NCI-H526 treated with DMSO at 0.1 percent for 48 hours (cell line): ENCODE results near the gene NRK.
"Not testable (repeated sequence)": the region's sequence is repeated elsewhere in the genome, so short reads cannot be mapped to it uniquely, and the experiment has no call there.

Experiments
- DNase-seq: peaks from one replicate; lab custom pipeline; 2025; lab: John Stamatoyannopoulos, UW

NRK gene

GRCh38 chrX:105822138-105823091, at the start of gene NRK:
NRK (plus strand) TSS chrX:105822539; CDS start chrX:105822846, 307 bp downstream.
- no peak for DNase-seq

DNA sequence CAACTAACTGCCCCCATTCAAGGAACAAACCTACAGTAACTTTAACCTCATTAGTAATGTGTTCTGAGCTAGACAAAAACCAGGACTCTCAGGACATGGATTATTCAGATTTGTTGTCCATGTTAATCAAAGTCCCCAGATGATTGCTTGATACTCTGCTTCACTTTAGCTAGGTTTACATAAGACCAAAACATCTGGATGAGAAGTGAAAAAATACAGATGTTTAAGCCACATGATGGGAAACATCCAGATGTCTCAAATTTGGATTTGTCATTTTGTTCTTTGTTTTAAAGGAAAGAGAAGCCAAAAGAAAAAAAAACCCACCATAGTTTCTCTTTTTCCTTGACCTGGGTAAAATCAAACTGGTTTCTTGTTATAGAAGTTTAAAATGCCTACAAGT, 48.5 kb upstream of the NRK start:
- no peak for DNase-seq

DNA sequence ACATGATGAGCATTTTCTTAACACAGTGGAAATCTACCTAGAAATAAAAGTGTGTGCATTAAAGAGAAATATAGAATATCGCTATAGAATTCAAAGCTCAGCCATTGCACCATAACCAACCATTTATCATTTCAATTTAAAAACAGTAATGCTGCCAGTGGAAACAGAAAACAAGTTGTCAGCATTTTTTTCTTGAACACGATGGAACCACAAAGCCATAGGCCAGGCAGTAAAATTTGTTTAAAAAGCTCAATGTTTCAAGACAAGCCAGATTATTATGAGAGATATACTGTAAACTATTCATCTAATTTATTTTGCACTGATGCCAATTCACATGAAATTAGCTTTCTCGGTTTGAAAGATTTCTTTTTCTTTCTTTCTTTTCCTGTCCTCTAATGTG, 46.7 kb upstream of the NRK start:
- DNase-seq = no peak

DNA sequence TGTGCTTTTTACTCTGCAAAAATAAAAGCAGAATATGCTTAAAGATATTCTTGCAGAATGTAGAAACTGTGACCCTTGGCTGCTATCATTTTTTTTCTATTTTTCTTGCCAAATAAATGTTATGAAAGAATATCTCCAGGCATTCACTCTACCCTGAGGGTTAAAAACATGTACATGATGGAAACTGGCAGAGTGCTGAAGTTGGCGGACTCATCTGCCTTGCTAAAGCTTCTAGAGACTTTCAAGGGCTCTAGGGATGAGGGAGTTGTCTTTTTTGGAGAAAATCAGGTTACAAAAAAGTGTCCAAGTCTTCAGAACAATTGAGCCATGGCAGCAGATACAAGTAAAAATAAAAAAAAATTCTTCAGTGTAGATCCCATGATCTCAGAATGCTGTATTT, 40.5 kb upstream of the NRK start:
- DNase-seq = no peak

DNA sequence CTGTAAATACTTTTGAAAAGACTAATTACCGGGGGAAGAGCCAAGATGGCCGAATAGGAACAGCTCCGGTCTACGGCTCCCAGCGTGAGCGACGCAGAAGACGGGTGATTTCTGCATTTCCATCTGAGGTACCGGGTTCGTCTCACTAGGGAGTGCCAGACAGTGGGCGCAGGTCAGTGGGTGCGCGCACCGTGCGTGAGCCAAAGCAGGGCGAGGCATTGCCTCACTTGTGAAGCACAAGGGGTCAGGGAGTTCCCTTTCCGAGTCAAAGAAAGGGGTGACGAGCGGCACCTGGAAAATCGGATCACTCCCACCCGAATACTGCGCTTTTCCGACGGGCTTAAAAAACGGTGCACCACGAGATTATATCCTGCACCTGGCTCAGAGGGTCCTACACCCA, 25.5 kb upstream of the NRK start:
- DNase-seq = not testable (repeated sequence)

DNA sequence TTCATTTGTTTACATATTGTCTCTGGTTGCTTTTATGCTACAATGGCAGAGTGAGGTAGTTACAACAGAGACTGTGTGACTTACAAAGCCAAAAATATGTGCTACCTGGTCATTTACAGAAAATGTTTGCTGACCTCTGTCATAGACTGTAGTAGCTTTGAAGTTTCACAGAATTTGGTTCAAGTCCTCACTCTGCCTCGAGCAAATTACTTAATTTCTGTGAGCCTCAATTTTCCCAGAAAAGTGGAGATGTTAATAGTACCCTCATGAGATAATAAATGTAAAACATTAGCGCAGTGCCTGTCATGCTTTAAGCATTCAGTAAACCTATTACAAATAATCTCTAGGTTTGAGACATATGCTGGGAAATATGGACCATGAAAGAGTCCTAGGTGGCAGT, 18.4 kb upstream of the NRK start:
- no peak for DNase-seq

DNA sequence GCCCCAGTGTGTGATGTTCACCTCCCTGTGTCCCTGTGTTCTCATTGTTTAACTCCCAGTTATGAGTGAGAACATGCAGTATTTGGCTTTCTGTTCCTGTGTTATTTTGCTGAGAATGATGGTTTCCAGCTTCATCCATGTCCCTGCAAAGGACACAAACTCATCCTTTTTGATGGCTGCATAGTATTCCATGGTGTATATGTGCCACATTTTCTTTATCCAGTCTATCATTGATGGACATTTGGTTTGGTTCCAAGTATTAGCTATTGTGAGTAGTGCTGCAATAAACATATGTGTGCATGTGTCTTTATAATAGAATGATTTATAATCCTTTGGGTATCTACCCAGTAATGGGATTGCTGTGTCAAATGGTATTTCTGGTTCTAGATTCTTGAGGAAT, 16.7 kb upstream of the NRK start:
- DNase-seq = not testable (repeated sequence)

DNA sequence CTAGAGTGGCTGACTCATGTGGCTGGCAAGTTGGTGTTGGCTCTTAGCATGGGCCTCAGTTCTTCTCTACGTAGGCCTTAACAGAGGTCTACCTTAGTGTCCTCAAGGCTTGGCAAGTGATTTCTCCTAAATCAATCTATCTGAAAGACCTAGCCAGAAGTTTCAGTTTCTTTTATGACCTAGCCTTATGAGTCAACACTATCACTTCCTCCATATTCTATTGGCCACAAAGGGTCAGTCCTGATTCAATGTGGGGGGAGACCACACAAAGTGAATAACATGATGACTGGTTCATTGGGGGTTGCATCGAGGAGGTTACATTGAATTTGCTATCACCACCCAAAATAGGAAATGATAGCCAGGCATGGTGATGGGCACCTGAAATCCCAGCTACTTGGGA, 5.8 kb upstream of the NRK start:
- DNase-seq = no peak

- no peak for DNase-seq
Observed at GRCh38 chrX:105820247-105820646, 2.1 kb upstream of the NRK start.

GRCh38 chrX:105821471-105822121, 743 bp upstream of the NRK start:
- peak; percentile 50 for DNase-seq

GRCh38 chrX:105823092-105823455, 735 bp downstream of the NRK start:
- DNase-seq = no peak

- DNase-seq = no peak
Observed at GRCh38 chrX:105829011-105829410, 6.7 kb downstream of the NRK start.

- no peak for DNase-seq
Observed at GRCh38 chrX:105837232-105837631, 14.9 kb downstream of the NRK start.

GRCh38 chrX:105845631-105846030, 23.3 kb downstream of the NRK start:
- DNase-seq = no peak

DNA sequence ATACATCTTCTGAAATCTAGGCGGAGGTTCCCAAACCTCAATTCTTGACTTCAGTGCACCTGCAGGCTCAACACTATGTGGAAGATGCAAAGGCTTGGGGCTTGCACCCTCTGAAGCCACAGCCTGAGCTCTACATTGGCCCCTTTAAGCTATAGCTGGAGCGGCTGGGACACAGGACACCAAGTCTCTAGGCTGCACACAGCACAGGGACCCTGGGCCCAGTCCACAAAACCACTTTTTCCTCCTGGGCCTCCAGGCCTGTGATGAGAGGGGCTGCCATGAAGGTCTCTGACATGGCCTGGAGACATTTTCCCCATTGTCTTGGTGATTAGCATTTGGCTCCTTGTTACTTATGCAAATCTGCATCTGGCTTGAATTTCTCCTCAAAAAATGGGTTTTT, 27.8 kb downstream of the NRK start:
- not testable (repeated sequence) for DNase-seq

DNA sequence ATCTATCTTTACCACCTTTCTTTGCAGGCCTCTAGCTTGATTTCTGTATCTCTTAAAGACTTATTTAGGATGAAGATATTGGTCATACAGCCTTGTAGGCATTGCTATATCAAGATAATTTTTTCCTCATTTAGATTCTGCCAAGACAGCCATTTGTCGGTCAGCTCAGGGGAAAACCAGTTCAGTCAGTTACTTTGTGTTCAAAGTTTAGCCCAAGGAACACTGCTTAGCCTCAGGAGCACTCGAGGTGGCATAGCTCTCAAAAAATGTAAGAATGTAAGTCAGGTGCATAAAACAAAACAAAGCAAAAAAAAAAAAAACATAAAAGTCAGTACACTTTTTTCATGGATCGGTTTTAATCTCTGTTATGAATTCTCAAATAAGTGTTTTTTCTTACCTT, 43.4 kb downstream of the NRK start:
- DNase-seq = no peak

DNA sequence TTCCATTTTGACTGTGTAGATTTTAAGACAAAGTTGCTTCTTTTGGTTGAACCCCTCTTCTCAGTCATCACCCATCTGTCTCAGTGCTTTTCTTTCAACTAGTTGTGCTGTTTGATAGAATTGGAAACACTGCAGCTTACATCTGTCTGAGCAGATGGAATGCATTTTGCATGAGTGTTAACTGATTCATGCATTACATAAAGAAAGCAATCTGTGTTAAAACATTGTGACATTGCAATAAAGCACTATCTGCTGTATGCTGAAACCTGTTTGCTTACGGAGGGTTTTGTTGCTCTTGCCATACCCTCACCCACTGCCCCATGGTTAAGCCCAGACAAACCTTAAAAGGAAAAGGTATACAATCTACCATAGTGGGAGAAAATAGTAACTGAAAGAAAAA, 47.4 kb downstream of the NRK start:
- no peak for DNase-seq

DNA sequence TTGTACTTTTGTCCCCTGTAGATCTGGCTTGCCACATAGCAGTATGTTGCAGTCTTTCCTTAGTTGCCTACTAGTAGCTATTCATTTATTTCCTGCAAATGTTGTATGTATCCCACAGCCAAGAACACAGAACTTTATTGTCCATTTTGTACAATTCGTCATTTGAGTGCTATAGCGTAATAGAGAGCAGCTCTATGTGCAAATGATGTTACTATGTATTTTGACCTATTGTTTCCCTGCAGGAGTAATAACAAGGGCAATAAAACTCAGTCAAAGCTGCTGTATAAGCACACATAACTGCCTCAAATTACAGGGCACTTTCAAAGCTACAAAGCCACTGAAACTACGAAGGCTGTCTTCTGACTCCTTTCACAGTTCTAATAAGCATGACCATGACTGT, 48.1 kb downstream of the NRK start:
- DNase-seq = no peak

- DNase-seq = no peak
Observed at GRCh38 chrX:105872941-105873340, 50.6 kb downstream of the NRK start.

GRCh38 chrX:105874790-105875189, 52.5 kb downstream of the NRK start:
- DNase-seq = no peak

- peak; percentile 6 for DNase-seq
Observed at GRCh38 chrX:105876658-105877057, 54.3 kb downstream of the NRK start.

GRCh38 chrX:105880491-105880890, 58.2 kb downstream of the NRK start:
- no peak for DNase-seq

GRCh38 chrX:105882581-105883275, 60.4 kb downstream of the NRK start:
- no peak for DNase-seq
